NCI-H1436 (cell line): Measurements from ENCODE around the gene TRABD2B.

Experiments
- DNase-seq: peaks from one replicate; lab custom pipeline; 2025; lab: John Stamatoyannopoulos, UW

The TRABD2B gene

GRCh38 chr1:48021792-48022191 lies 24.6 kb upstream of the TRABD2B start:
- DNase-seq: no peak

- DNase-seq: no peak
These were observed 22.6 kb upstream of the TRABD2B start for GRCh38 chr1:48019714-48020315.

DNA sequence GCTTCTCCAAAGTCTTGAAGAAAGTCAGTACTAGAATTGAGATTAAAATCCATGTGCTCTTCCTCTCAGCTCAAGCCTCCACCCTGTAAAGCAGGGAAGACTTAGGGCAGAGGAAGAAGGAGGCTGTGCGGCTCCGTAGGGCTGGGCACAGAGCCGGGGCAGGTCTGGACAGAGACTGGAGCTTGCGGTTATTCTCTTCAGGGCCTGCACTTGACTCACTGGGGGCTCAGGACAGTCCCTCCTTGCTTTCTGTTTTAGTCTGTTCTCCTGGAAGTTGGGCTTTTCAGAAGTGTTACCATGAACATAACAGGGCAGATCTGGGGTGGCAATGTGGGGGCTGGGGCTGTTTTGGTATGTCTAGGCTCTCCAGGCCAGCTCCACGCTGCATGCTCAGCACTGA lies 21.6 kb upstream of the TRABD2B start:
- no peak for DNase-seq

DNA sequence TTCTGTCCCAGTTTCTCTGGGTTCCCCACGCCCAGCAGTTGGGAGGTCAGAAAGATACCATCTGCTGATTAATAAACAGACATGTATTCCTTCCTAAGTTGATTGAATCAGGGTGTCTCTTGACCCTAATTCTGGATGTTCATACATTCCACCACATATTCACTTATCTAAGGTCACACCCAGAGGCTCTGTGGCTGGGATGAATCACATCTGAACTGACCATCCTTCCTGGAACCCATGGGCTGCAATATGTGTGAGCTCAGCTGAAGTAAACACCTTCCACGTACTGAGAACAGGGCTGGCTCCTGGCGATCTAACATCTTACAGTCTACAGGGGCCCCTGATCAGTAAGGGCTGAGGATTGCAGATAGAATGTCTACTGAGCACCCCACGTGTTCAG lies 20.5 kb upstream of the TRABD2B start:
- no peak for DNase-seq

- DNase-seq: no peak
These were observed 19.3 kb upstream of the TRABD2B start for GRCh38 chr1:48016515-48016914.

DNA sequence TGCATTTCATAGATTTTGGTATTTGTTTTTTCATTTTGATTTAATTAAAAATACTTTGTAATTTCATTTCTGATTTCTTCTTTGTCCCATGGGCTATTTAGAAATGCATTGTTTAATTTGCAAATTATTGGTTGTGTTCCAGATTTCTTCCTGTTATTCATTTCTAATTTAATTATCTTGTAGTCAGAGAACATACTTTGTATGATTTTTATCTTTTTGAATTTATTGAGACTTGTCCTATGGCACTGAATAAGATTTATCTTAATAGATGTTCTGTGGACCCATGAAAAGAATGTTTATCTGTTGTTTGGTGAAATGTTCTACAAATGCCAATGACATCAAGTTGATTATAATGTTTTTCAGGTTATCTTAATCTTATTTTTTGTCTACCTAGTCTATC lies 16.1 kb upstream of the TRABD2B start:
- no peak for DNase-seq

DNA sequence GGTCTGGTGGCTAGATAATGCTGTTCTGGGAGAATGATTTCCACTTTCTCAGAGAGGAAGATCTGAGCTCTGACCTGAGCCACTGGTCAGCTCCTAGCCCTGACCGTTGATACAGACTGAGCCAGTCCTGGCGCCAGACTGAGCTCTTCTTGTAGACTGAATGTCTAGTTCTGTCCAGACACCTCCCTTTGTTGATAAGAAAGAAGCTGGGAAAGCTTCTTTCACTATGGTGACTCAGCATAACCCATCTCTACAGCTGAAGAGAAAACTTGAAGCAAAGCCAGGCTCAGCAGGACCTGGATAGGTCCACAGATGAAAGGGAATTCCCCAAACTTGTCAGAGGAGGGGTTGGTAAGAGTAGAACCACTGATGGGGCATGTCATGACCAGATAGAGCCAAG lies 9.9 kb upstream of the TRABD2B start:
- no peak for DNase-seq

- DNase-seq: no peak
These were observed 9.1 kb upstream of the TRABD2B start for GRCh38 chr1:48006264-48006663.

DNA sequence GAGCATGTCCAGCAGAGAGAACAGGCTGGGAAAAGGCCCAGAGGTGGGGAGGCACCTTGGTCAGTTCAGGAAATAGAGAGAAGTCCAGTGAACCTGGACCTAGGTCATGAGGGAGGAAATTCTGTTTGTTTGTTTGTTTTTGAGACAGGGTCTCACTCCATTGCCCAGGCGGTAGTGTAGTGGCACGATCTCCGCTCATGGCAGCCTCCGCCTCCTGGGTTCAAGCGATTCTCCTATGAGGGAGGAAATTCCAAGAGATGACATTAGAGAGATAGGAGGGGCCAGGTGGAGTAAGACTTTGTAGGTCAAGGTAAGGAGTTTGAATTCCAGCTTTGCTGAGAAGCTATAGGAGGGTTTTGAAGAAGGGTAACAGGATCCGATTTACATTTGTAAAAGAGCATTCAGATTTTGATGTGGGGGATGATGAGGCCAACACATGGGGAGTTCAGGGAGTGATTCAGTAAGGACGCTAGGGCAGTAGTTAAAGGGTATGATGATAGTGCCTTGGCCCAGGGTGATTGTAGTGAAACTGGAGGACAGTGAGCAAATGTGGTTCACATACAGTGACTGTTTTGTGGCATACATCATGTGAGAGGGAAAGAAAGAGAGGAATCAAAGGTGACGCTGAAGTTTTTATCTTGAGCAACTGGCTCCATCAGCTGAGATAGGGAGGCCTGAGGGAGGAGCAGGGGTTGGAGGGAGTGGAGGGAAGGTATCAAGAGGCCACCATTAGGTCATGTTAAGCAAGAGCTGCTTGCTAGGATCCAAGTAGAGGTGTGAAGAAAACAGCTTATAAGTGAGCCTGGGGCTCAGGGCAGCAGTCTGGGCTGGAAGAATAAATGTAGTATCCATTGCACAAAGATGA lies 8.3 kb upstream of the TRABD2B start:
- DNase-seq: no peak

GRCh38 chr1:48003741-48004531 lies 6.8 kb upstream of the TRABD2B start:
- DNase-seq: no peak

DNA sequence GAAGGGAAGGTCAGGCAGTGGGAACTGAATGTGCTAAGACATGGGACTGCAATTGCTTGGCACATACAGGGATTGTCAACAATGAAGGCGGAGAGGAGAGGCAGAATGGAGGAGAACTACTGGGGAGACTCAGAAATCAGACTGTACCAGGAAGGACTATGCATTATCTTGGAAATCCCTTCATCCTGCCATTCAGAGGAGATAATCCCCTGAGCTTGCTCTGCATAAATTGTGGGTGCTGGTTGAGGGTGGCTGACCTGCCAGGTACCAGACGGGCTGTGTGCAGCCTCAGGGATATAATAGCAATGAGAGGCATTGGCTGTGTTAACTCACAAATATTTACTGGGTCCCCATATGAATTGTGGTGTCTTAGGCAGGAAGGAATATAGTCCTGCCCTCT lies 5.0 kb upstream of the TRABD2B start:
- DNase-seq: no peak

DNA sequence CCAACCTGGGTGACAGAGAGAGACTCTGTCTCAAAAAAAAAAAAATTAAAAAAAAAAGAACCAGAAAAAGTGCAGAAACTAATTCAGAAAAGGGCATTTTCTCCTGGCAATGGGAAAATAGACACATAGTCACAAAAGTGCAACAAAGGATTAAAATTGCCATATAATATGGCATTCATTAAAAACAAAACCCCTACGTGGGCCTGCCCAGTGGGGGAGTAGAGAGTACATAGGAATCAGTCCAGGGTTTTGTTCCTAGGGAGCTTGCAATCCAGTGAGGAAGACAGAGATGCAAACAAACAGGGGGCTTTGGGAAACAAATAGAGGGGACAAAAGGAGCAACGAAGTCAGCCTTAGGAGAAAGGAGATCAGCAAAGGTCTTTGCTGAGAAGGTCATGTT lies 4.5 kb upstream of the TRABD2B start:
- DNase-seq: no peak

DNA sequence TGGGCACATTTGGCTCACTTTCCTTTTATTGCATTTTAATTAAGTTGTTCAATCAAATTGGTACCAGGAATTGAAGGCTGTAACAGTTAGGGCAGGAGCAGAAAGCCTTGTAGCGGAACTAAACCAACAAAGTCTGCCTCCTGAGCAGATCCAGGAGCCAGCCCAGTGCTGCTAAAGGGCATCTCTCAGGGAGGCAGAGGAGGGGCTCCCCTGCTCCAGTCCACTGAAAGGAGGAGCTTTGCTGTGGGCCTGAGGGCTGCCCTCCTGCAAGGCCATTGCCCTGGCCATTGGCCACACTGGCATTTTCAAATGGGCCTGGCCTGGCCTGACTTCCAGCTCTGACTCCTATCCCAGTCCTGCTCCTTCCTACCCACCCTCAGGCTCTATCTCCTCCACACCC lies 3.7 kb upstream of the TRABD2B start:
- DNase-seq: no peak

- DNase-seq: no peak
These were observed 1.9 kb upstream of the TRABD2B start for GRCh38 chr1:47999097-47999496.

DNA sequence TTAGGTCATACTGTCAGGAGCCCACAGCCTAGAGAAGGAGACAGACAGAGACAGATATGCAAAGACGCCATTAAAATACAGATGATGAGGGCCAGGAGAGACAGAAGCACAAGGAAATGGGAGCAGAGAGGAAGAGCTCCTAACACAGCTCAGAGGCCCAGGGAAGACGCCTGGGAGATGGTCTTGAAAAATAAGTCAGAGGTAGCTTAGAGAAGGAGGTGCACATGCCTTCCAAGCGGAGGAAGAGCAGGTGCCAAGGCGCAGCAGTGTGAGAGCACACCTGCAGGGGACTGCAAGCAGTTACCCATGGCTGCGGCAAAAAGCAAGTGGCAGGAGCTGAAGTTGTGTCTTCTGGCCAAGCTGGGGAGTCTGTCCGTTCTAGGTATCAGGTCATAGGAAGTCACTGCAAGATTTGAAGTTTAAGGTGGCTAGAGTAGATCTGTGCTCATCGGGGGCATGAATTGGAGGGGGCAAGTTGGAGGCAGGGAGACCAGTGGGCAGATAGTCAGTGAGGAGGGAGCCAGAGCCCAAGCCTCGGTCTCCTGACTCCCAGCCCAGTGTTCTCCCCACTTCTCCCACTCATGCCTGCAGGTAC lies 1.3 kb upstream of the TRABD2B start:
- no peak for DNase-seq

- no peak for DNase-seq
These were observed 569 bp downstream of the TRABD2B start for GRCh38 chr1:47996406-47997226.

GRCh38 chr1:47996060-47996405 lies 1.2 kb downstream of the TRABD2B start:
- DNase-seq: no peak

GRCh38 chr1:47995306-47996050 lies 1.7 kb downstream of the TRABD2B start:
- DNase-seq: no peak

DNA sequence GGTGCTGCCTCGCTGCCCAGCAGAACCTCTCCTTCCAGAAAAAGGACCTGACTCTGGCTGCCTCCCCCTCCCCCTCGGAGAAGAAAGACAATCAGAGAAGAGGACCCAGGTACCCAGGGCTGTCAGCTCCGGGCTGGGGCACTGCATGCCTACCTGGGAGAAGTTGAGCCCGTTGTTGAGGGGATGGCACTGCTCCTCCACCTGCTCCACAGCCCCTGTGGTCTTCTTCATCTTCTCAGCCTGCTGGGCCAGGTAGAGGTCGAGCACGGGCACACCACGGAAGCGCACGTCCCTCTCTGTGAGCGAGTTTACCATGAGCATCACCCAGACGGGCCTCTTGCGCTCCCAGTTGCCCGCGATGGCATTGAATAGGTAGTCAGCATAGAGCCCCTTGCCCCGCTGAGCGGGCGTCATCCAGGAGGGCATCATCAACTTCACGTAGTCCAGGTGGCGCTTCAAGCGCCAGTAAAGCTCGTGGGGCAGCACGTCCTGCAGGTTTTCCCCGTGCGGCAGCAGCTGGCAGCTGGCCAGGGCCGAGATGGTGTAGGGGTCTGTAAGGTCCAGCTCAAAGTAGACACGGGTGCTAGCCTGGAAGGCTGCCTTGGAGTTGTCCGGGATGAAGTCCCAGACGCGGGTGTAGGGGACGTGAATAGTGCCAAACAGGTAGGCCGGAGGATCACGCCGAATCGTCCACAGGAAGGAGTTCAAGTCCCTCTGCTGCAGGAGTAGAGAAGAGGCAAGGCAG lies 3.1 kb downstream of the TRABD2B start:
- no peak for DNase-seq

DNA sequence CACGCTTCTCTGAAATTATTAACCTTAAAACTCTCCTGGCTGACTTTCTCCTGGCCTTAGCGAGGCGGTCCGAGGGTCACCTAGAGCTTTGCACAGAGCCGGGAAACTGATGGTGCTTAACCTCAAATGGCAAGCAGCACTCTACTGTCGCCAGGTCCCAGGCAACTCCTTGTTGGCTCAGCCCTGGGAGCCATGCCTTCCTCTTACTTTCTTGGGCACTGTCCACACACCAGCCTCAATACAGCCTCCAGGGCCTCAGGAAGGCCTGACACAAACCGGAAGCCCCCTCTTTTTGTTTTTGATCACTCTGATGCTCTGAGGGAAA lies 3.8 kb downstream of the TRABD2B start:
- no peak for DNase-seq
